Mucosa of descending colon (tissue), 3 donors: ENCODE results near the gene SDK1. TPM values are rescaled to one million over a fixed set of nuclear protein-coding genes. Genes with fewer than 3 reads are reported as not detected.

ENCODE experiments used
- ATAC-seq: fragments of 200-7000 bp; cut with Tn5 transposase; one replicate; pipeline ENCODE4 v1.9.1; 2020; ENCODE audit warnings: mild to moderate bottlenecking, moderate library complexity
- DNase-seq, 3 donors: peaks; one replicate each; pipeline ENCODE4 v3.0.0-alpha.2; 2020
- H3K36me3 ChIP-seq: fragments of 200-600 bp; one replicate; pipeline ENCODE4 v1.8.0; 2021; ENCODE audit warnings: low read depth, mild to moderate bottlenecking
- H3K4me1 ChIP-seq: fragments of 200-600 bp; one replicate; pipeline ENCODE4 v1.8.0; 2021; ENCODE audit warnings: low read depth, mild to moderate bottlenecking
- H3K4me3 ChIP-seq: fragments of 200-600 bp; one replicate; pipeline ENCODE4 v1.8.0; 2021; ENCODE audit warnings: mild to moderate bottlenecking
- H3K9me3 ChIP-seq: fragments of 200-600 bp; one replicate; pipeline ENCODE4 v1.8.0; 2021; ENCODE audit warnings: mild to moderate bottlenecking
- CTCF ChIP-seq: fragments of 200-600 bp; IDR thresholded peaks from one replicate; pipeline ENCODE4 v1.8.0; 2022; ENCODE audit warnings: antibody characterized with exemption, mild to moderate bottlenecking
- intact Hi-C, 2 donors: fragments of 100-400 bp; cut with DNase I in 1 of 2; cut with micrococcal nuclease in 1 of 2; formaldehyde crosslinking; loops; one replicate each; pipeline versions ENCODE4 v1.11.0 to v1.11.1; 2022; cut with DNase I, micrococcal nuclease
- total RNA-seq, 3 donors: library from RNA; stranded (reverse); fragmentation: NEBNext Ultra II Directional in 2 of 3; extraction: Animal tissue kit (Norgen Biotek cat#: 25700) in 2 of 3; gene quantifications; one replicate each; pipeline versions ENCODE4 v1.2.1 to v1.2.4, GENCODE V29; 2021 to 2023
- donor health status: DM: no; HTN: no; CAD: no; lungs with moderate emphysema.
- donor health status: DM: no; HTN: no; CAD: no.
- donor health status: DM: no; HTN: yes; CAD: no.

SDK1 gene
- total RNA-seq, 3 donors from 2014 or later: 2.7 to 20.2 (median 4.2) TPM

- H3K36me3 ChIP-seq: no peaks in the 10 kb centered on the region
- intact Hi-C loops: no loop called here
- H3K4me3 ChIP-seq: no peak overlapping the region
- DNase-seq: no peak
- no peak for ATAC-seq
- TF ChIP-seq CTCF: no peak
- H3K9me3 ChIP-seq: no peaks in the 10 kb centered on the region
- H3K4me1 ChIP-seq: no peaks in the 10 kb centered on the region
Measured at GRCh38 chr7:3795781-3796180, 494.7 kb downstream of the SDK1 start.

- H3K4me3 ChIP-seq: no peak overlapping the region
- no peaks in the 10 kb centered on the region for H3K9me3 ChIP-seq
- H3K36me3 ChIP-seq: no peaks in the 10 kb centered on the region
- no peaks in the 10 kb centered on the region for H3K4me1 ChIP-seq
- no peak for TF ChIP-seq CTCF
- ATAC-seq (no peak), DNase-seq (no peak)
- intact Hi-C loops: no loop called here
Measured at GRCh38 chr7:3805151-3805550, 504.1 kb downstream of the SDK1 start.

GRCh38 chr7:3806516-3806915, 505.5 kb downstream of the SDK1 start:
- intact Hi-C loops: no loop called here
- no peaks in the 10 kb centered on the region for H3K36me3 ChIP-seq
- no peaks in the 10 kb centered on the region for H3K4me1 ChIP-seq
- ATAC-seq (no peak), DNase-seq (no peak)
- H3K9me3 ChIP-seq: no peaks in the 10 kb centered on the region
- no peak overlapping the region for H3K4me3 ChIP-seq
- TF ChIP-seq CTCF: no peak

GRCh38 chr7:3807824-3808223, 506.8 kb downstream of the SDK1 start:
- intact Hi-C loops: no loop called here
- no peak overlapping the region for H3K4me3 ChIP-seq
- no peak for ATAC-seq

GRCh38 chr7:3821488-3821887, 520.4 kb downstream of the SDK1 start:
- DNase-seq: no peak
- H3K9me3 ChIP-seq: no peaks in the 10 kb centered on the region
- no peaks in the 10 kb centered on the region for H3K4me1 ChIP-seq
- TF ChIP-seq CTCF: no peak
- intact Hi-C loops: no loop called here
- H3K4me3 ChIP-seq: no peak overlapping the region
- no peaks in the 10 kb centered on the region for H3K36me3 ChIP-seq
- ATAC-seq: no peak

More at GRCh38 chr7:3807824-3808223, 506.8 kb downstream of the SDK1 start:
- no peak for DNase-seq
- no peaks in the 10 kb centered on the region for H3K36me3 ChIP-seq
- H3K9me3 ChIP-seq: no peaks in the 10 kb centered on the region
- no peak for TF ChIP-seq CTCF
- no peaks in the 10 kb centered on the region for H3K4me1 ChIP-seq

DNA sequence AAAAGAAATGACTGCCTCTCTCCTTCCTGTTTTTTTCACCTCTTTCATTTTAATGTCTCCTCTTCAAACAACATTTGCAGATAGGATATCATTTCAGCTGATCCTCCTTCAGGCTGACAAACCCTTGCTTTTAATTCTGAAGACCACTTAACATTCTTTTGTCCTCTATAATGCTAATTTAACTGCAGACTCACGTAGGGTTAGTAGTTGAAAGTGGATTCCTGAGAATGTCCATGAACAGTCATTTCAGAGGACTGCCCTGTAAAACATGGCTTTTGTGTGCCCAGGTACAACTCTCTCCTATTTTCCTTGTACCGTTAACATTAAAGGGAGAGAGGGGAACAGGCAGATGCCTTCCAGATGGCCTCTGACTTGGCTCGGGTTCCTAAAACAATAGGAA, 524.4 kb downstream of the SDK1 start:
- no peaks in the 10 kb centered on the region for H3K36me3 ChIP-seq
- H3K9me3 ChIP-seq: no peaks in the 10 kb centered on the region
- ATAC-seq (no peak), DNase-seq (no peak)
- TF ChIP-seq CTCF: no peak
- intact Hi-C loops: no loop called here
- no peaks in the 10 kb centered on the region for H3K4me1 ChIP-seq
- H3K4me3 ChIP-seq: no peak overlapping the region
